PFSK-1 (cell line): ENCODE measurements around the gene GUCA2A.

Experiments
- FOXP2 ChIP-seq: optimal IDR thresholded peaks from 2 replicates; pipeline ENCODE3; 2011; ENCODE audit warnings: borderline replicate concordance, control low read depth, inconsistent platforms; ENCODE audit not compliant: insufficient read depth; ENCODE audit errors: extremely low read length, extremely low read depth
- POLR2AphosphoS5 ChIP-seq: IDR thresholded peaks from 2 replicates; pipeline ENCODE4 v1.6.1; 2012; ENCODE audit warnings: low read depth, mild to moderate bottlenecking, control low read depth, low read length, moderate library complexity
- REST ChIP-seq, 2 experiments: IDR thresholded peaks; 2 replicates each; pipeline versions ENCODE4 v1.6.1 to v1.8.0; 2011 to 2012; ENCODE audit warnings: low read depth in 2 of 2, low read length in 2 of 2, control low read depth in 1 of 2, inconsistent platforms in 1 of 2, mild to moderate bottlenecking in 1 of 2, moderate library complexity in 1 of 2; ENCODE audit not compliant: insufficient read depth in 1 of 2
- SIN3A ChIP-seq: IDR thresholded peaks from 2 replicates; pipeline ENCODE4 v1.6.1; 2012; ENCODE audit warnings: mild to moderate bottlenecking, low read length, moderate library complexity, borderline replicate concordance; ENCODE audit not compliant: insufficient read depth
- TAF1 ChIP-seq: IDR thresholded peaks from 2 replicates; pipeline ENCODE4 v1.6.1; 2012; ENCODE audit warnings: low read length, control low read depth, borderline replicate concordance; ENCODE audit not compliant: insufficient read depth

The GUCA2A gene

GRCh38 chr1:42150651-42151050, 13.9 kb downstream of the GUCA2A start:
- TF ChIP-seq TAF1, result no peak
- no peak for TF ChIP-seq POLR2AphosphoS5
- TF ChIP-seq SIN3A, result no peak
- no peak for TF ChIP-seq REST (IDR thresholded peaks at IDR 0.05; ENCODE audit: insufficient read depth in 1 of 2, low read depth in 2 of 2, low read length in 2 of 2)
- no peak for TF ChIP-seq FOXP2

- TF ChIP-seq FOXP2 (no peak), SIN3A (no peak), REST (IDR thresholded peaks at IDR 0.05; ENCODE audit: insufficient read depth in 1 of 2, low read depth in 2 of 2, low read length in 2 of 2) (no peak), POLR2AphosphoS5 (no peak), TAF1 (no peak)
These were observed 16.4 kb downstream of the GUCA2A start for GRCh38 chr1:42148166-42148565.

GRCh38 chr1:42146626-42147320, 17.8 kb downstream of the GUCA2A start:
- TF ChIP-seq REST (IDR thresholded peaks at IDR 0.05; ENCODE audit: insufficient read depth in 1 of 2, low read depth in 2 of 2, low read length in 2 of 2) (no peak), FOXP2 (no peak)

GRCh38 chr1:42145764-42146625, 18.6 kb downstream of the GUCA2A start:
- no peak for TF ChIP-seq POLR2AphosphoS5
- no peak for TF ChIP-seq SIN3A
- no peak for TF ChIP-seq FOXP2
- no peak for TF ChIP-seq REST (IDR thresholded peaks at IDR 0.05; ENCODE audit: insufficient read depth in 1 of 2, low read depth in 2 of 2, low read length in 2 of 2)
- TF ChIP-seq TAF1, result no peak
